ENCODE measurements around the gene BTBD19.

DNA sequence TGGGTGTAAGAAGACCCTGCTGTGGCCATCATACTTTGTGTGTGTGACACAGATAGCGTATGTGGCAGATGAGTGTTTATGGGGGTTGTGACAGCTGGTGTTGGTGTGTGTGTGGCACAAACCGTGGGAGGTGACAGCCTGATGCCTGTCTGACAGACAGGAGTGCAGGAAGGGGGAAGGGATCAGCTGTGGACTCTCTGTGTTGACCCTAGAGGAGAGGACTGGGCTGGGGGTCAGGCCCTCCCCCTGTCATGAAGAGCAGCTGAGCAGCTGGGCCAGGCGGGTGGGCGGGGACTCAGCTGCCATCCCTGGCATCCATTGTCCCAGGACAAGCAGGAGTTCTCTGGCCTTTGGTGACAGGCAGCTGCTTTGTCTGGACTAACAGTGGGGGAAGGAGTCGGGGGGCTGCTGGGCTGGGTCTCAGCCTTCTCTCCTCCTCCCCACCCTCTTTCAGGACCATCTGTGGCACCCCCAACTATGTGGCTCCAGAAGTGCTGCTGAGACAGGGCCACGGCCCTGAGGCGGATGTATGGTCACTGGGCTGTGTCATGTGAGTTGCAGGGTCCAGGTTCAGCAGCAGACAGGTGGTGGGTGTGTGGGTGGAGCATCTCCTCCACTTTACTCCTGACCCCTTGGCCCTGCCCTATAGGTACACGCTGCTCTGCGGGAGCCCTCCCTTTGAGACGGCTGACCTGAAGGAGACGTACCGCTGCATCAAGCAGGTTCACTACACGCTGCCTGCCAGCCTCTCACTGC lies 5.8 kb upstream of the BTBD19 start:
- TF ChIP-seq, protein P1, sequence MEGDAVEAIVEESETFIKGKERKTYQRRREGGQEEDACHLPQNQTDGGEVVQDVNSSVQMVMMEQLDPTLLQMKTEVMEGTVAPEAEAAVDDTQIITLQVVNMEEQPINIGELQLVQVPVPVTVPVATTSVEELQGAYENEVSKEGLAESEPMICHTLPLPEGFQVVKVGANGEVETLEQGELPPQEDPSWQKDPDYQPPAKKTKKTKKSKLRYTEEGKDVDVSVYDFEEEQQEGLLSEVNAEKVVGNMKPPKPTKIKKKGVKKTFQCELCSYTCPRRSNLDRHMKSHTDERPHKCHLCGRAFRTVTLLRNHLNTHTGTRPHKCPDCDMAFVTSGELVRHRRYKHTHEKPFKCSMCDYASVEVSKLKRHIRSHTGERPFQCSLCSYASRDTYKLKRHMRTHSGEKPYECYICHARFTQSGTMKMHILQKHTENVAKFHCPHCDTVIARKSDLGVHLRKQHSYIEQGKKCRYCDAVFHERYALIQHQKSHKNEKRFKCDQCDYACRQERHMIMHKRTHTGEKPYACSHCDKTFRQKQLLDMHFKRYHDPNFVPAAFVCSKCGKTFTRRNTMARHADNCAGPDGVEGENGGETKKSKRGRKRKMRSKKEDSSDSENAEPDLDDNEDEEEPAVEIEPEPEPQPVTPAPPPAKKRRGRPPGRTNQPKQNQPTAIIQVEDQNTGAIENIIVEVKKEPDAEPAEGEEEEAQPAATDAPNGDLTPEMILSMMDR (IDR thresholded peaks at IDR 0.05; ENCODE audit: borderline replicate concordance, extremely low read depth, low read length, poor library complexity, severe bottlenecking) = no peak
- TF ChIP-seq EZH2 (IDR thresholded peaks at IDR 0.05; ENCODE audit: borderline replicate concordance, low read depth, low read length, severe bottlenecking) = no peak
